Testis (tissue), 3 donors: Measurements from ENCODE around the gene COQ3. TPM values are rescaled to one million over a fixed set of nuclear protein-coding genes. Genes with fewer than 3 reads are reported as not detected.

Source experiments
- DNase-seq: peaks from one replicate; pipeline ENCODE4 v3.0.0-alpha.2; 2019
- H3K27ac ChIP-seq, 2 donors: fragments of 200-600 bp; sonication (generic); one replicate each; pipeline ENCODE4 v1.5.1; 2019
- H3K27me3 ChIP-seq: fragments of 200-600 bp; sonication (generic); one replicate; pipeline ENCODE4 v1.5.1; 2019
- H3K36me3 ChIP-seq: fragments of 200-600 bp; sonication (generic); one replicate; pipeline ENCODE4 v1.5.1; 2017; ENCODE audit warnings: low read depth; ENCODE audit errors: missing control alignments
- H3K4me1 ChIP-seq: fragments of 200-600 bp; sonication (generic); one replicate; pipeline ENCODE4 v1.5.1; 2019
- H3K4me3 ChIP-seq, 2 donors: fragments of 200-600 bp; sonication (generic); one replicate each; pipeline ENCODE4 v1.5.1; 2017 to 2019
- H3K9me3 ChIP-seq: fragments of 200-600 bp; sonication (generic); one replicate; pipeline ENCODE4 v1.5.1; 2017
- POLR2A ChIP-seq: fragments of 450-650 bp; IDR thresholded peaks from one replicate; pipeline ENCODE4 v1.6.1; 2017; ENCODE audit warnings: antibody characterized with exemption, mild to moderate bottlenecking, moderate library complexity
- WGBS, 2 donors: methylation state at CpG; one replicate each; pipeline ENCODE4 v1.1.5; 2018; 5-methylcytosine and 5-hydroxymethylcytosine counted together
- intact Hi-C: fragments of 100-400 bp; cut with DNase I; formaldehyde crosslinking; loops from one replicate; pipeline ENCODE4 v1.15.1; 2023; ENCODE audit warnings: low total_unique reads
- polyA plus RNA-seq: library from polyadenylated mRNA; stranded (reverse); fragments of 350-450 nt; fragmentation: Illumina TruSeq; extraction: RNeasy Lipid Tissue Mini Kit (QIAGEN cat#74804); gene quantifications from one replicate; pipeline ENCODE4 v1.2.3, GENCODE V29; 2014; ENCODE audit warnings: low read depth, low replicate concordance; ENCODE audit not compliant: insufficient read depth
- total RNA-seq, 2 donors: library from RNA; depleted of rRNA; stranded (reverse); fragments of >200 nt; gene quantifications; one replicate each; pipeline ENCODE4 v1.2.3, GENCODE V29; 2016
- TF ChIP-seq, protein P1 (sequence below), 3 experiments: fragments of 450-650 bp in 2 of 3; fragments of 200-600 bp in 1 of 3; sonication (generic) in 1 of 3; IDR thresholded peaks; one replicate each; pipeline ENCODE4 v1.5.1; 2016 to 2019; ENCODE audit warnings: antibody characterized with exemption in 3 of 3, mild to moderate bottlenecking in 2 of 3, moderate library complexity in 1 of 3

Gene COQ3
- total and polyA plus RNA-seq, 3 donors from 2014 or later, result 2.3 to 4.8 (median 2.8) TPM

DNA sequence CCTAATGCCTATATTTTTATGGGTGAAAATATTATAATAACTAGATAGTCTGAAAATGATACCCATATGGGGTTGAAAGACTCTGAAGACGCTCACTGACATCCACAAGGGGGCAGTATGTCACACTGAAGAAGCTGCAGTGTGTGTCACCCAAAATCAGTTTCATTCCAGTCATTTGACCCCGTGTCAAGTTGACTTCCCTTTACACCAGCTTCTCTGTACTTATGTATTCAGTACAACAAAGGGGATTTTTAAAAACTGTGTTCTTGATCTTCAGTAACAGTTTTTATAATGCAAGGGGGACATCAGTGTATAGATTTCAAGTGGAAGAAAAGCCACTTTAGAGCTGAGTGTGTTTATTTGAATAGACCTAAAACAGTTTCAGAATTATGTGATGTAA, 63.8 kb downstream of the COQ3 start:
- intact Hi-C loops, result no loop called here
- H3K4me3 ChIP-seq, result no peak overlapping the region

DNA sequence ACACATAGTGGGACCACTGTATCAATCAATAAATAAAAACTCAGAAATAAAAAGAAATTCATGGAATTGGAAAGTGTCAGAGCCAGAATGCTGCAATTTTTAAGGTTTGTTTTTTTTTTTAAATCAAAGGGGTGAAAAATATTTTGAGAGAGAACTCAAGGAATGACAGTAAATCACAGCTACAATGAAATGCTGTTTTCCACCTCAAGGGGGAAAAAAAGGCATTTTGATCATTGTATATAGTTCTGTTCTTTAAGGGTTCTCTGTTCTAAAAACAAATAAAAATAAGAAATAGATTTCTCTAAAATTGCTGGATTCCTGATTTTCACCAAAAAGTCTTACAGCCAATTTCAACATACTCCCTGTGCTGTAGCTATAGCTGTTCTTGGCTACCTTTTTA, 69.0 kb downstream of the COQ3 start:
- no peak for DNase-seq
- Histone ChIP-seq H3K27ac (no peak overlapping the region), H3K36me3 (no peaks in the 10 kb centered on the region), H3K9me3 (no peaks in the 10 kb centered on the region), H3K4me1 (no peaks in the 10 kb centered on the region), H3K27me3 (no peaks in the 10 kb centered on the region), H3K4me3 (no peak overlapping the region)
- TF ChIP-seq, protein P1, sequence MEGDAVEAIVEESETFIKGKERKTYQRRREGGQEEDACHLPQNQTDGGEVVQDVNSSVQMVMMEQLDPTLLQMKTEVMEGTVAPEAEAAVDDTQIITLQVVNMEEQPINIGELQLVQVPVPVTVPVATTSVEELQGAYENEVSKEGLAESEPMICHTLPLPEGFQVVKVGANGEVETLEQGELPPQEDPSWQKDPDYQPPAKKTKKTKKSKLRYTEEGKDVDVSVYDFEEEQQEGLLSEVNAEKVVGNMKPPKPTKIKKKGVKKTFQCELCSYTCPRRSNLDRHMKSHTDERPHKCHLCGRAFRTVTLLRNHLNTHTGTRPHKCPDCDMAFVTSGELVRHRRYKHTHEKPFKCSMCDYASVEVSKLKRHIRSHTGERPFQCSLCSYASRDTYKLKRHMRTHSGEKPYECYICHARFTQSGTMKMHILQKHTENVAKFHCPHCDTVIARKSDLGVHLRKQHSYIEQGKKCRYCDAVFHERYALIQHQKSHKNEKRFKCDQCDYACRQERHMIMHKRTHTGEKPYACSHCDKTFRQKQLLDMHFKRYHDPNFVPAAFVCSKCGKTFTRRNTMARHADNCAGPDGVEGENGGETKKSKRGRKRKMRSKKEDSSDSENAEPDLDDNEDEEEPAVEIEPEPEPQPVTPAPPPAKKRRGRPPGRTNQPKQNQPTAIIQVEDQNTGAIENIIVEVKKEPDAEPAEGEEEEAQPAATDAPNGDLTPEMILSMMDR (IDR thresholded peaks at IDR 0.05), result no peak
- no peak for TF ChIP-seq POLR2A
- intact Hi-C loops, result no loop called here

More for the DNA sequence above, 63.8 kb downstream of the COQ3 start:
- TF ChIP-seq, protein P1 (IDR thresholded peaks at IDR 0.05), result peak in 2 of 3 experiments; percentile 38 to 64
- no peak for TF ChIP-seq POLR2A
- DNase-seq, result peak; percentile 72
- no peaks in the 10 kb centered on the region for H3K9me3 ChIP-seq
- WGBS, 2 donors, result 20 to 42% methylated on average over 2 of the region's 2 CpGs
- no peaks in the 10 kb centered on the region for H3K4me1 ChIP-seq
- no peaks in the 10 kb centered on the region for H3K27me3 ChIP-seq
- H3K27ac ChIP-seq, result no peak overlapping the region
- H3K36me3 ChIP-seq, result no peaks in the 10 kb centered on the region

Other genes starting within 250 kb of the COQ3 start
- 1 to 10 TPM; 2.7 to 5.0 TPM for gene FAXC, start 44.5 kb downstream of the COQ3 start, total RNA-seq
- gene FAXC, start 44.5 kb downstream of the COQ3 start, polyA plus RNA-seq, result 5.9 TPM
- gene PNISR, start 31.1 kb upstream of the COQ3 start, total RNA-seq, result 100 to 1,000 TPM; 173 to 184 TPM
- 57.7 TPM for gene PNISR, start 31.1 kb upstream of the COQ3 start, polyA plus RNA-seq
- gene USP45, start 121.2 kb upstream of the COQ3 start, total RNA-seq, result 10 to 100 TPM; 12.5 to 20.9 TPM
- 4.8 TPM for gene USP45, start 121.2 kb upstream of the COQ3 start, polyA plus RNA-seq
- 10 to 100 TPM; 22.6 to 26.3 TPM for gene CCNC, start 174.5 kb upstream of the COQ3 start, total RNA-seq
- gene CCNC, start 174.5 kb upstream of the COQ3 start, polyA plus RNA-seq, result 27.8 TPM
- gene PRDM13, start 212.6 kb upstream of the COQ3 start, total RNA-seq, result 1 to 10 TPM in 1 of 2 donors, under 1 TPM in 1; 0.68 to 1.0 TPM
- gene PRDM13, start 212.6 kb upstream of the COQ3 start, polyA plus RNA-seq, result 0.16 TPM